Astrocyte of the cerebellum (primary cell): ENCODE results near the gene CDX2.

Experiments
- DNase-seq: peaks from one replicate; pipeline ENCODE4 v3.0.0-alpha.2; 2011; ENCODE audit warnings: low read depth
- H3K4me3 ChIP-seq: 2 replicates; pipeline ENCODE4 v1.5.1; 2011; ENCODE audit warnings: mild to moderate bottlenecking, low read depth, low read length, moderate library complexity
- in situ Hi-C: cut with HindIII; loops from 2 replicates; pipeline ENCODE4 v1.10.0; 2017; ENCODE audit warnings: low sequenced_read_pairs
- TF ChIP-seq, protein P1 (sequence below): IDR thresholded peaks from 2 replicates; pipeline ENCODE4 v1.5.1; 2012; ENCODE audit warnings: low read length, low read depth, moderate library complexity, mild to moderate bottlenecking; ENCODE audit errors: missing control alignments

The CDX2 gene

DNA sequence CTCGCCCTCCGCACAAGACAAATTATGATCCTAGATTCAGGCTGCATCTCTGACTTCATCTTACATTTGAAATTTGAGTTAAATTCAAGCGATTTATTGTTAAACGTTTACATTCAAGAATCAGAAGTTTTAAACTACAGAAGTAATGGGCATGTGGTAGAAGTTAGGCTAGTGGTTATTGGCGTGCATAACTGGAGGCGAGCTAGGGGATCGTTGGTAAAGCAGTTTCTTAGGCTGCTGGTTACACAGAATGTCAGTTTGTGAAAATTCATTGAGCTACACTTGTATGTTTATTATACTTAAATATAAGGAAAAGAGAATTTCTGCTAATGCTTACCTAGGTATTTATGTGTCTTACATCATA is 733 bp upstream of the CDX2 start:
- TF ChIP-seq, protein P1, sequence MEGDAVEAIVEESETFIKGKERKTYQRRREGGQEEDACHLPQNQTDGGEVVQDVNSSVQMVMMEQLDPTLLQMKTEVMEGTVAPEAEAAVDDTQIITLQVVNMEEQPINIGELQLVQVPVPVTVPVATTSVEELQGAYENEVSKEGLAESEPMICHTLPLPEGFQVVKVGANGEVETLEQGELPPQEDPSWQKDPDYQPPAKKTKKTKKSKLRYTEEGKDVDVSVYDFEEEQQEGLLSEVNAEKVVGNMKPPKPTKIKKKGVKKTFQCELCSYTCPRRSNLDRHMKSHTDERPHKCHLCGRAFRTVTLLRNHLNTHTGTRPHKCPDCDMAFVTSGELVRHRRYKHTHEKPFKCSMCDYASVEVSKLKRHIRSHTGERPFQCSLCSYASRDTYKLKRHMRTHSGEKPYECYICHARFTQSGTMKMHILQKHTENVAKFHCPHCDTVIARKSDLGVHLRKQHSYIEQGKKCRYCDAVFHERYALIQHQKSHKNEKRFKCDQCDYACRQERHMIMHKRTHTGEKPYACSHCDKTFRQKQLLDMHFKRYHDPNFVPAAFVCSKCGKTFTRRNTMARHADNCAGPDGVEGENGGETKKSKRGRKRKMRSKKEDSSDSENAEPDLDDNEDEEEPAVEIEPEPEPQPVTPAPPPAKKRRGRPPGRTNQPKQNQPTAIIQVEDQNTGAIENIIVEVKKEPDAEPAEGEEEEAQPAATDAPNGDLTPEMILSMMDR: no peak
- DNase-seq: no peak
- in situ Hi-C loops: loop anchor here (25.0 kb wide), 1 partner anchor 133 kb away; no protein-coding TSS in a partner anchor
- H3K4me3 ChIP-seq: no peak overlapping the region

DNA sequence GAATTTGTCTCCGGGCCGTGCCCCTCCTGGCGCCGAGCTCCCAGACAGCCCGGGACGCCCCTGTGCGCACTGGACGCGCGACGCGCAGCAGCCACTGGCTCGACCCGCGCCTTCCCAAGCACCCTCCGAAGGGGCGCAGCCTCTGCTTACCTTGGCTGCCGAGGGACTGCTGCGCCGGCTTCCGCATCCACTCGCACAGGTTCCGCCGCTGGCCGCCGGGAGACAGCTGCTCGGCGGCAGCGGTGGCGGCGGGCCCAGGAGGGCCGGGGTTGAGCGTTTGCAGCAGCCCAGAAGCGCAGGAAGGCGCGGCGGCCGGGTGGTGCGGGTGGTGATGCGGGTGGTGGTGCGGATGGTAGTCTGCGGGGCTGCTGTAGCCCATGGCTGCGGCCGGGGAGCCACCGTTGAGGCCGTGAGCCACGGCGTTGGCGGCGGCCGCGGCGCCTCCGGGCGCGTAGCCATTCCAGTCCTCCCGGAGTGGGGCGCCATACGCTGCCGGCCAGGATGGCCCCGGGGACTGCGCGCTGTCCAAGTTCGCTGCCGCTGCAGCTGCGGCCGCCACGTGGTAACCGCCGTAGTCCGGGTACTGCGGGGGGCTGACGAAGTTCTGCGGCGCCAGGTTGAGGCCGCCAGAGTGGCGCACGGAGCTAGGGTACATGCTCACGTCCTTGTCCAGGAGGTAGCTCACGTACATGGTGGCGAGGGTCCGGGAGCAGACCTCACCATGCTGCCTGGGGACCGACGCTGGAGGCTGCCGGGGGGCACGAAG is 616 bp downstream of the CDX2 start:
- no peak for DNase-seq
- no peak overlapping the region for H3K4me3 ChIP-seq
- TF ChIP-seq, protein P1: no peak
- in situ Hi-C loops: loop anchor here (25.0 kb wide), 1 partner anchor 131 kb away; no protein-coding TSS in a partner anchor

DNA sequence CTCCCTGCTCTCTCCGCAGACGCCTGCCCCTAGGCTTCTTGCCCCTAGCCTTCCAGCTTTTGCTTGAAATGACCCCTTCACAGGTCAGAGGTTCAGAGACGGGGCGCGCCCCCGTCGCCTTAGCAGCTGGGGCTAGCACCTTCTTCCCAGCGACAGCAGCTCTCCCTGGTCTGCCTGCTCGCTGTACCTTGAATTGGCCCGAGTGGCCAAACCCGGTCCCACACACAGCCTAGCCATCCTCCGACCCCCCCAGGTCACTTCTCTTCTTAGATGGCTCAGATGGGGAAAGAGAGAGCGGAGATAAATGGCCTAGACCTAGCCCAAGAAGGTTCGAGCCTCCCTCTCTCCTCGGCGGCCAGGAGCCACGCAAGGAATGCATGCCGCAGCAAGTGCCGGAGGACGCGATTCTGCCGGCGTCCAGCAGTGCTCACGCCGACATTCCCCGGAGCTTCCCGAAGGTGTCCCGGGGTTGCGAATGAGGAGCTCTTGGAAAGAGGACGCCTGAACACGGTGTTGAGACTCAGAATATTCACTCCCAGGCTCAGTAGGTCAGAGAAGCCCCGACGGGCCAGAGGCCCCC is 1.3 kb downstream of the CDX2 start:
- no peak overlapping the region for H3K4me3 ChIP-seq
- TF ChIP-seq, protein P1: no peak
- DNase-seq: no peak
- in situ Hi-C loops: loop anchor here (25.0 kb wide), 1 partner anchor 131 kb away; no protein-coding TSS in a partner anchor

DNA sequence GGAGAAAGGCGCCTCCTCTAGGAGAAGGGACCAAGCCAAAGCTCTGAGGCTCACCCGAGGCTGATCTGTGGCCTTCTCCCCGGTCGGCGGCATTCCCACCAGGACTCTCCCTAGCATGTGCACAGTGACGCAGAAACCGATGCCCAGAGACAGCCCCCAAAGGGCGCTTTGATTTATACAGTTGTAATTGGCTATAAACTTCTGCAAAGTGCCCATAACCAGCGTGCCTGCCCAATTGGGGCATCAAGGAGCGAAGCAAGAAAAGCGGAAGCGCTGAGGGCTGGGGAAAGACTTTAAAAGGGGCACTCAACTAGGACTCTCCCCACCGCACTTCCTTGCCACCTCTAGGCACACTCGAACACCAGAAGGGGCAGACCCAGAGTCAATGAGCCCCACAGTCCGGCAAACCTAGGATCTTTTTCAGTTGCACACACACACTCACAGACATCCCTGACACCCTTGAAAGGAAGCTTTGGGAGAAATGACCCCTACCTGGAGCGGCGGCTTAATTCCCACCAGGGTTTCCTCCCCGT is 1.8 kb downstream of the CDX2 start:
- TF ChIP-seq, protein P1: no peak
- H3K4me3 ChIP-seq: no peak overlapping the region
- in situ Hi-C loops: loop anchor here (25.0 kb wide), 1 partner anchor 130 kb away; no protein-coding TSS in a partner anchor
- no peak for DNase-seq

DNA sequence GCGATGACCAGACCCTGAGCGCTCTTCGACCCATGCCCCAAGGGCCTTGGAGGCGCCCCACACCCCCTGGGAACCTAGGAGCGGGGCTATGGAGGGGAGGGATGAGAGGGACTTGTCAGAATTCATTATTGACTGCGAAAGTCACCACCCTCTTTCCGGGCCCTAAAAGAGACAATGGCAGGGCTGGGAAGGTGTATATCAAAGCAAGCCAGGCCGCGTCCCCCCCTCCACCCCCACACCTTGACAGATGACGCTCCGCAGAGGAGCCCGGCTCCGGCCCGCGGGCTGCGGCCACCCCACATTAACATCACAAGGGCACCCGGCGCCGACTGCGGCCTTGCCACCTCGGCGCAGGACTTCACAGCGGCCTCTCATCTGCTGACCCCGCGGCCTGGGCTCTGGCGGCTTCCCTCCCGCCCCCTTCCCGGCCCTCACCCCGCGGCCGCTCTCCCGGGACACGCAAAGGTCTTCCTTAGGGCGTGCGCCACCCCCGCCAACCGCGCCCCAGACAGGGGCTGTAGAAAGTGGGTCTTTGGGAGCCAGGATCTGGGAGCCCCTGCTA is 2.4 kb downstream of the CDX2 start:
- TF ChIP-seq, protein P1: no peak
- H3K4me3 ChIP-seq: no peak overlapping the region

More for the DNA sequence above, 2.4 kb downstream of the CDX2 start:
- DNase-seq: no peak
- in situ Hi-C loops: loop anchor here (25.0 kb wide), 1 partner anchor 129 kb away; no protein-coding TSS in a partner anchor
